SH-SY5Y (cell line): ENCODE measurements around the gene GPR173.

Experiments used
- GATA2 ChIP-seq: IDR thresholded peaks from 2 replicates; pipeline ENCODE4 v1.6.1; 2011; ENCODE audit warnings: mild to moderate bottlenecking, low read depth, low read length
- GATA3 ChIP-seq: IDR thresholded peaks from 2 replicates; pipeline ENCODE4 v1.6.1; 2011; ENCODE audit warnings: low read depth, mild to moderate bottlenecking, low read length, moderate library complexity

GPR173 gene

GRCh38 chrX:53078943-53079342 is 30.4 kb downstream of the GPR173 start:
- TF ChIP-seq GATA2 (no peak), GATA3 (no peak)

- TF ChIP-seq GATA2 = no peak
These were observed 32.3 kb downstream of the GPR173 start for GRCh38 chrX:53080628-53081580.

GRCh38 chrX:53081925-53082772 is 33.6 kb downstream of the GPR173 start, which contains the start of gene TSPYL2:
TSPYL2 (plus strand) TSS chrX:53082367; CDS start chrX:53082499, 132 bp downstream.
- TF ChIP-seq GATA3 = no peak
- TF ChIP-seq GATA2 = no peak

GRCh38 chrX:53082773-53083616 is 34.4 kb downstream of the GPR173 start:
- TF ChIP-seq GATA2 (no peak), GATA3 (no peak)

GRCh38 chrX:53084043-53084570 is 35.5 kb downstream of the GPR173 start:
- TF ChIP-seq GATA3 (no peak), GATA2 (no peak)

- no peak for TF ChIP-seq GATA2
- TF ChIP-seq GATA3 = no peak
These were observed 36.3 kb downstream of the GPR173 start for GRCh38 chrX:53084863-53085262.

- no peak for TF ChIP-seq GATA2
- TF ChIP-seq GATA3 = no peak
These were observed 37.2 kb downstream of the GPR173 start for GRCh38 chrX:53085661-53086229.

- no peak for TF ChIP-seq GATA3
- no peak for TF ChIP-seq GATA2
These were observed 37.9 kb downstream of the GPR173 start for GRCh38 chrX:53086464-53086863.

- TF ChIP-seq GATA2 (no peak), GATA3 (no peak)
These were observed 38.8 kb downstream of the GPR173 start for GRCh38 chrX:53087388-53087831.

GRCh38 chrX:53088136-53088974 is 39.8 kb downstream of the GPR173 start:
- TF ChIP-seq GATA2 = no peak; the same call in 1 of the 2 replicates
- TF ChIP-seq GATA3 = no peak

- TF ChIP-seq GATA3 (no peak), GATA2 (peak; percentile 9; the same call in 1 of the 2 replicates)
These were observed 40.7 kb downstream of the GPR173 start for GRCh38 chrX:53089224-53089842.

GRCh38 chrX:53089925-53090324 is 41.3 kb downstream of the GPR173 start:
- TF ChIP-seq GATA2 (no peak), GATA3 (no peak)

- no peak for TF ChIP-seq GATA2
- no peak for TF ChIP-seq GATA3
These were observed 42.8 kb downstream of the GPR173 start for GRCh38 chrX:53091354-53091753.
